GM18507 (cell line): ENCODE data around the gene DDO.

ENCODE experiments used
- DNase-seq: peaks from one replicate; pipeline ENCODE4 v3.0.0; 2011; ENCODE audit warnings: low read depth; ENCODE audit not compliant: insufficient read length; ENCODE audit errors: extremely low spot score
- FAIRE-seq: peaks from 2 replicates; lab custom pipeline; 2011; peaks lifted over from hg19 to GRCh38; lab: Jason Lieb, UNC

DDO gene

DNA sequence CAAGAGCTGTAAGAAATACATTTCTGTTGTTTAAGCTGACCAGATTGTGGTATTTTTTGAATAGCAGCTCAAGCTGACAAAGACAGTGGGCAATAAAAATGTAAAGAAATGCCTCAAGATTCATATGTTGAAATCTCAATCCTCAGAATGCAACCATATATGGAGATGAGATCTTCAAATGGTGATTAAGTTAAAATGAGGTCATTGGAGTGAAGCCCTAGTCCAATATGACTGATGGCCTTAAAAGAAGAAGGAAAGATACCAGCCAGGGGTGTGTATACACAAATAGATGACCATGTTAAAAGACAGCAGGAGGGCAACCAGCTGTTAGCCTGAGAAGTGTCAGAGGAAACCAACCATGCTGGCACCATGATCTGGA lies 7.1 kb upstream of the DDO start:
- no peak for DNase-seq
- no peak for FAIRE-seq

- FAIRE-seq: no peak
- DNase-seq: no peak
Measured at GRCh38 chr6:110421749-110422443, 6.5 kb upstream of the DDO start.

DNA sequence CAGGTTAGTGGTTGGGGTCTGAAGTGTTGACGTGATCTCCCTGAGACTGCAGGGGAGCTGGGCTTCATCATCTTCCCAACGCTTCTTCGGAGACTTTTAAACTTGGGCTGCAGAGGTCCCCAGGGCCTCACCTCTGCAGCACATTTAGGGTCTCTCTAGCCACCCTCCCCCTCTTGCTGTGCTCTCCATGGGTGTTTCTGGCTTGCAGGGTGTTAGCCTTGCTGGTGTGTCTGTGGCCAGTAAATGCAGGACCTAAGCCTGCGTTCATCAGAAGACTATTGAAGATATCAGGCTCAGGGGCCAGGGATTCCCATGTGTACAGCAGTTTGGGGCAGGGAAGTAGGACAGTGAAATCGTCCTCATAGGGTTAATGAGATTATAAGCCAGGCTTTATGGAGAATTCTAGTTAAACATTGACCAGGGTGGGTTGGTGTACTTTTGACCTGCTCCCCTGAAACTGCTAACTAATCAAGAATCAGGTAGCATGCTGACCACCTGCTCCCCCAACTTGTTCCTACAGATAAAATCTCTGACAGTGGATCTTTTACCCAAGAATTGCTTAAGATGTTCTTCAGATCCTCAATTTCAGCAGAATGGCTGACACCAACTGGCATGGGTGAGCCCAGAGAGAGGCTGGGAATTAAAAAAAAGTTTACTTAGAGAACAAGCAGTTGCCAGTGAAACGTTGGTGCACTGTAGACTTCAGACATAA lies 3.8 kb upstream of the DDO start:
- no peak for DNase-seq
- FAIRE-seq: no peak

DNA sequence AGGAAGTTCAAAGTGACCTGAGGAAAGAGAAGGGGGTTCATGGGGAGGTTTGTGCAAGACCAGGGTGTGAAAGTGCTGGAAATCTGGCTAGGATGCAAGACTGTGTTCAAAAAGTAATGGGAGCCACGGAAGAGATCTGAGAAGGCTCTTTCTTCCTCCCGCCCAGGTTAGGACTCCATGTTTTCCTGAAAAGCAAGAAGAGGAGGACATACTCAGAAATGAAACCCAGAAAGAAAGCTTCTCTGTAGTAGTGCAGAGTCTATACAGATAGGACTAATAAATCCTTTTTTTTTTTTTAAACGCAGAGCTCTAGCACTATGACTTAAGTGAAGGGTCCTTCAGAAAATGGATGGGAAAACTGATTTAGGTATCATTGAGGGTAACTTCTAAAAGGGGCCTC lies 3.2 kb upstream of the DDO start:
- FAIRE-seq (no peak), DNase-seq (no peak)

DNA sequence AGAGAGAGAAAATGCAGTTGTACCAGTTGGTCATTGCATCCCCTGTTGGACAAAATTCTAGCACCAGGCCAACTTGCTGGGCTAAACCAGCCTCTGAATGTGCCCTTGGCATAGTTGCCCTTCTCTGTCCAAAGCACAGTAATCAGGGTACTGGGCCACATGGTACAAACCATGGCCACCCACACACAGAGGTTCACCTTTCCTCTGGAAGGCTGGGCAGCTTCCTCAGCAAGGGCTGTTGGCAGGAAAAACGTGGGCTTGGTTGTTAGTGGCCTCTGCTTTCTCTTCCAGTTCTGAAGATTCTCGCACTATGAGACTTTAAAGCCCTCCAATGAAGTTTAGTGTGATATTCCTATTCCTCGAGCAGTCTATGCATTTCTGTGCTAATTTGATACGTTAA lies 706 bp downstream of the DDO start:
- DNase-seq (no peak), FAIRE-seq (no peak)

- DNase-seq (no peak), FAIRE-seq (no peak)
Measured at GRCh38 chr6:110412360-110412759, 3.0 kb downstream of the DDO start.

GRCh38 chr6:110410511-110410910 lies 4.9 kb downstream of the DDO start:
- DNase-seq (no peak), FAIRE-seq (no peak)

GRCh38 chr6:110409794-110410193 lies 5.6 kb downstream of the DDO start:
- FAIRE-seq (no peak), DNase-seq (no peak)

GRCh38 chr6:110408901-110409300 lies 6.5 kb downstream of the DDO start:
- FAIRE-seq (no peak), DNase-seq (no peak)

DNA sequence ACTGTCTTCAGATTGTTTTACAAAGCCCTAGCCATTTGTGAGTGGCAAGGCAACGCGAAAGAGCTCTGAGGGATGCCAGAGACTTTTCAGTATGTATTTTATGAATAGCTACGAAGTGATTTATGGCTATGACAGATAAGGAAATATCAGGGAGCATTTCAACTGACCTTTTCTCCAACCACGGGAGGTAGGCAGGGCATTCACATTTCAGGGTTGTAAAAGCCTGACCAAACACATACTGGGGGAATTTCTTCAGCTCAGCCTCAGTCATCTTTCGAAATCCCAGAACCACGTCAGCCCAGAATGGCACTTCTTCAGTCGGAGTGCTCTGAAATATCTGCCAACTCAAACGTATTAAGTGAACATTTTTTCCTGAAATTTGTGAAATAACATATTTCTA lies 10.8 kb downstream of the DDO start:
- no peak for FAIRE-seq
- DNase-seq: no peak

DNA sequence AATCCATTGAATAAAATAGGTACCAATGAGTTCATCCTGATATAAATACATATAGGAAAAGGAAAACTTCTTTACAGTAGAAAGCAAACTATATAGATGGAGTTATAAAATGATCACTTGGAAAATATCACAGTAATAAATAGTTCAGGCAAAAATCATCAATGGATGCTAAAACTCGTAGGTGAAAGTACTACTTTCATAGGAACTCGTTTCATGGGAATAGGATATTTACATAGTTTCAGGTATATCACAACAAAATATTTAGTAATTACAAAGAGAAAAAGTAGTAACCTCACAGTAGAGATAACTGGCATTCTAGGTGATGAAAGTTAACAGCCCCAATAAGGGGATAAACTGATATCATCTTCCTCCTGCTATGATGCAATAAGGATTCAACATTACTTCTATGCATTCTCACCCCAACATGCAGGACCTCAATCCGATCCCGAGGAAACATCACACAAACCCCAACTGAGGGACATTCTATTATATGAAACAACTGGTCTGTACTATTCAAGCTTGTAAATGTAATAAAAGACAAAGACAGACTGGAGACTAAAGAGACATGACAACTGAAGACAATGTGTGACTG lies 13.7 kb downstream of the DDO start:
- DNase-seq (no peak), FAIRE-seq (no peak)

- DNase-seq: no peak
- no peak for FAIRE-seq
Measured at GRCh38 chr6:110400208-110400607, 15.2 kb downstream of the DDO start.

DNA sequence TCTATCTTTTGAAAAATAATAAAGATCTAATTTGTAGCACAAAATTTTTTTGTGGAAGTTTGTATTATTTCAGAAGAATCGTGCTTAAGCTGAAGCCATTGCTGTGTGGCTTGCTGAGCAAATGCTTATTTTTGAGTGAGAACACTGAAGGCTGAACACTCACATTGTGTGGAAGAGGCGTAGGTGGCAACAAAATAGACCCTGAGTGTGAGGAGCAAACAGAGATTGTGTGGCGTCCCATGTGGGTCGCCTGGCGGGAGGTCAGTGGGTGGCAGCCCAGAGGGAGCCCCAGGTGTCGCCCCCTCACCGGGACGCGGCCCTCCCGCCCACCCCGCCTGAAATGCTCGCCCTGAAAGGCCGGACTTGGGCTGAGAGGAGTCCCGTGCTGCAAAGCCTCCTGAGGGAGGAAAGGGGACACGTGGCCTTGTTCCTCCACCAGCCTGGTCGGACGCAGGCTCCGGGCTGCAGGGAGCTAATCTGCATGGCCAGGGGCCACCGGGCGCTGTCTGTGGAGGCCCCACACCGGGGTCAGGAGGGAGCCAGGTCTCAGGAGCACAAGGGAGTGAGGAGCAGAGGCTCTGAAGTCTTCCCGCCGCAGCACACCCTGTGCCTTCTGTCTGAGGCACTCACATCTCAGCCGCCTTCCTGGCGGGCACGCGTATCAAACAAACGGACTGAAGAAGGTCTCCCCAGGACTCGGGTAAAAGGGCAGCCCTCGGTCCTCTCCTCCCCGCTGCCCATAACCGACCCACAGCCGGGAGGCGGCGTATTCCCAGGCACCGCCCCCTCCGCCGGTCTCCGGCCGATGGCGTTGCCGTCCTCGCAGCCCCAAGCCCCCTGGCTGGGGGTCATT lies 15.9 kb downstream of the DDO start:
- DNase-seq: no peak
- FAIRE-seq: no peak

DNA sequence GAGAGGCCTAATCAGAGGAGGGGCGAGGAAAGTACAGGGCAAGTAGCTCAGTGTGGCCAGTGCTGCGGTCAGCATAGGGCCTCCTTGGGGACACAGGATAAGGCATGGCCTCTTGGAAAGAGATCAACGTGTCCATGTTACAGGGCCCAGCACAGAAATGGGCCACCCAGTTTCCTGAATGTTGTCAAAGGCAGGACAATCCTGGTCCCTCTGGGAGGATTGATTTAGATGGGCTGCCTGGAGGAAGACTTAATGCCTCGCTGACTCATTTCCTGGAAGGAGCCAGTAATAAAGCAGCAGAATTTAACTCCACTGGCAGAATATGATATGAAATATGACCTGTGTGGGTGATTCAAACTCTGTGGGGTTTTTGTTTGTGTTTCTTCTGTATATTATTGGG lies 16.6 kb downstream of the DDO start:
- FAIRE-seq: no peak
- DNase-seq: no peak

- FAIRE-seq (no peak), DNase-seq (no peak)
Measured at GRCh38 chr6:110395221-110395620, 20.2 kb downstream of the DDO start.

DNA sequence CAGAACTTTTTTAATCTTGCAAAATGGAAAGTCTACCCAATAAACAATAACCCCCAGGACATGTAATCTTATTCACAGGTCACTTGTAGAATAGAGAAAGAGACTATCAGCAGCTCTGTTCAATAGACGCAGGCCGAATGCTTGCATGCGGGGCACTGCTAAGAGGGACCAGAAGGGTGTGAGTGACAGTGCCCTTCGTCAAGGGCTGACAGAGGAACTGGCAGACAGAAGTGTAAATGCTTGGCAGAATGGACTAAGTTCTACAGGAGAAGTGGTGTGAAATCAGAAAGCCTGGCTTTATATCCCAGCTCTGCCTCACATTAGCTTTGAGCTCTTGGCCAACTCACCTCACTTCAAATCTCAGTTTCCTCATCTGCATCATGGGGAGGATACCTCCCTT lies 21.0 kb downstream of the DDO start:
- FAIRE-seq: no peak
- DNase-seq: no peak

GRCh38 chr6:110392727-110393126 lies 22.6 kb downstream of the DDO start:
- DNase-seq: no peak
- no peak for FAIRE-seq

DNA sequence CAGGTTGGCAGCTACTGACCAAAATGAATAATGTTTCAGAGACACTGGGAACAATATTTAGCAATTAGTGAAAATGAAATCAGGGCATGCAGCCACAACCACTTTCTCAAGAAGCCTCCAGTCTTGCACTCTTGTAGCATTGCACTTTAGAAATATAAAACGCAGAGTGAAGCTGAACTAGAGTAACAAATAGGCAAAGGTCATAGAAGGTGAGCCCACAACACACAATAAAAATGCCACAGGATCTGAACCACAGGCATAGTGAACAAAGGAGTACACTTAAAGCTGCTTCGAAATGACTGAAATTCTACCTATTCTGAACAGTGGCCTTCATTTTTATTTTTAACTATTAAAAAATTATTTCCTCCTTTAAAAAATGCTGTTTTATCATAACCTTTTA lies 25.0 kb downstream of the DDO start:
- no peak for DNase-seq
- FAIRE-seq: no peak

- no peak for DNase-seq
- no peak for FAIRE-seq
Measured at GRCh38 chr6:110389689-110390382, 25.5 kb downstream of the DDO start.

- FAIRE-seq (no peak), DNase-seq (no peak)
Measured at GRCh38 chr6:110387986-110388385, 27.4 kb downstream of the DDO start.
